ENCODE results near the gene MYOZ2. TPM values are rescaled to one million over a fixed set of nuclear protein-coding genes. Genes with fewer than 3 reads are reported as not detected.

The MYOZ2 gene
- total RNA-seq, 4 donors from 2014 or later = 0.21 to 0.30 (median 0.22) TPM; not detected in 1

- Histone ChIP-seq H3K27ac (no peak overlapping the region), H3K9me3 (no peaks in the 10 kb centered on the region), H3K4me3 (no peak overlapping the region), H3K27me3 (no peaks in the 10 kb centered on the region), H3K36me3 (peaks cover 0 to 83% (median 0%) of the 10 kb centered on the region in 3 donors), H3K4me1 (peaks cover 0 to 81% (median 3%) of the 10 kb centered on the region in 4 donors)
- 83 to 84% methylated on average over 1 of the region's 1 CpG for WGBS, 2 donors
- no peak for DNase-seq (ENCODE audit: low spot score in 2 of 2)
- no peak for TF ChIP-seq EP300 (IDR thresholded peaks at IDR 0.05)
- TF ChIP-seq, protein P1, sequence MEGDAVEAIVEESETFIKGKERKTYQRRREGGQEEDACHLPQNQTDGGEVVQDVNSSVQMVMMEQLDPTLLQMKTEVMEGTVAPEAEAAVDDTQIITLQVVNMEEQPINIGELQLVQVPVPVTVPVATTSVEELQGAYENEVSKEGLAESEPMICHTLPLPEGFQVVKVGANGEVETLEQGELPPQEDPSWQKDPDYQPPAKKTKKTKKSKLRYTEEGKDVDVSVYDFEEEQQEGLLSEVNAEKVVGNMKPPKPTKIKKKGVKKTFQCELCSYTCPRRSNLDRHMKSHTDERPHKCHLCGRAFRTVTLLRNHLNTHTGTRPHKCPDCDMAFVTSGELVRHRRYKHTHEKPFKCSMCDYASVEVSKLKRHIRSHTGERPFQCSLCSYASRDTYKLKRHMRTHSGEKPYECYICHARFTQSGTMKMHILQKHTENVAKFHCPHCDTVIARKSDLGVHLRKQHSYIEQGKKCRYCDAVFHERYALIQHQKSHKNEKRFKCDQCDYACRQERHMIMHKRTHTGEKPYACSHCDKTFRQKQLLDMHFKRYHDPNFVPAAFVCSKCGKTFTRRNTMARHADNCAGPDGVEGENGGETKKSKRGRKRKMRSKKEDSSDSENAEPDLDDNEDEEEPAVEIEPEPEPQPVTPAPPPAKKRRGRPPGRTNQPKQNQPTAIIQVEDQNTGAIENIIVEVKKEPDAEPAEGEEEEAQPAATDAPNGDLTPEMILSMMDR (IDR thresholded peaks at IDR 0.05) = no peak
- TF ChIP-seq POLR2A (IDR thresholded peaks at IDR 0.05) = no peak
Measured at GRCh38 chr4:119232286-119232685, 96.7 kb downstream of the MYOZ2 start.

DNA sequence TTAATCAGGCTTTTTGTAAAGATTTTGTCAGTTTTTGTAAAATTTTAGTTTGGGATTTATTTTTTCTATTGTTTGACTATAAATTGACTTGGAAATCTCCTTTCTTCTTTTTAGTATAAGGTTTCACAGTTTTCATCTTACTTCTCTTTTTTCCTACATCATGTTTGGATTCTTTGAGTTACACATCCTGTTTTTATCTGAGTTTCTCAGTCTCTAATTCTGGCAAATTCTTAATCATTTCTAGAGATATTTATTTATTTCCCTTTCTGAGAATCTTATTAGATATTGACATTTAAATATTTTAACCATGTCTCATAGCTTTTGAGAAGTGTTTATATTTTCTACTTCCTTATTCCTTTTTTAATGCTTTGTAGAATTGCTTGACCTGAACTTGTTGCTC is 97.6 kb downstream of the MYOZ2 start:
- H3K4me3 ChIP-seq = no peak overlapping the region
- TF ChIP-seq EP300 (IDR thresholded peaks at IDR 0.05) = no peak
- TF ChIP-seq, protein P1 (IDR thresholded peaks at IDR 0.05) = no peak
- no peak for TF ChIP-seq POLR2A (IDR thresholded peaks at IDR 0.05)
- no peaks in the 10 kb centered on the region for H3K27me3 ChIP-seq
- H3K27ac ChIP-seq = peak overlapping the region in 2 of 4 donors; percentile 37 to 38
- H3K4me1 ChIP-seq = peaks cover 0 to 79% (median 3%) of the 10 kb centered on the region in 4 donors
- peaks cover 0 to 85% (median 0%) of the 10 kb centered on the region in 3 donors for H3K36me3 ChIP-seq
- DNase-seq (ENCODE audit: low spot score in 2 of 2) = no peak
- H3K9me3 ChIP-seq = no peaks in the 10 kb centered on the region

DNA sequence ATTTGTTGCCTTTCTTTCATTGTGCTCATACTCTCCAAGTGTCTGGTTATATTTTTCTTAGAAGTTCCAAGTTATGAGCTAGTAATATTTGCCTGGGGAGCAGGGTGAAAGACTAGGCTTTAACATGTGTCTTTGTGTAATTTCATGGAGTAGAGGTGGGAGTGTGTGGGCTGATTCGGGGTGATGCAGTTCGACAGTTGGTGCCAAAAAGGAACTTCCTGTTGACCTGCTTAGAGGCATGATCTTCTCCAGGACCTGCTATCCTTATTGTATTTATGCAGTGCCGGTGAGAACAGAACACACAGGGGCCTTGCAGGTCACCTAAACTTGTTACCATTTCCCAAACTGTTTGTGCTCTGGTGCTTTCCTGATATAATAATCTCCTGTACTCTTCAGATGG is 98.1 kb downstream of the MYOZ2 start:
- Histone ChIP-seq H3K36me3 (peaks cover 0 to 84% (median 0%) of the 10 kb centered on the region in 3 donors), H3K27ac (peak overlapping the region in 2 of 4 donors; percentile 37 to 38), H3K4me1 (peaks cover 0 to 73% (median 3%) of the 10 kb centered on the region in 4 donors), H3K4me3 (no peak overlapping the region), H3K9me3 (no peaks in the 10 kb centered on the region), H3K27me3 (no peaks in the 10 kb centered on the region)
- TF ChIP-seq EP300 (IDR thresholded peaks at IDR 0.05) (no peak), POLR2A (IDR thresholded peaks at IDR 0.05) (no peak)
- WGBS, 2 donors = 19 to 22% methylated on average over 3 of the region's 3 CpGs
- no peak for DNase-seq (ENCODE audit: low spot score in 2 of 2)

DNA sequence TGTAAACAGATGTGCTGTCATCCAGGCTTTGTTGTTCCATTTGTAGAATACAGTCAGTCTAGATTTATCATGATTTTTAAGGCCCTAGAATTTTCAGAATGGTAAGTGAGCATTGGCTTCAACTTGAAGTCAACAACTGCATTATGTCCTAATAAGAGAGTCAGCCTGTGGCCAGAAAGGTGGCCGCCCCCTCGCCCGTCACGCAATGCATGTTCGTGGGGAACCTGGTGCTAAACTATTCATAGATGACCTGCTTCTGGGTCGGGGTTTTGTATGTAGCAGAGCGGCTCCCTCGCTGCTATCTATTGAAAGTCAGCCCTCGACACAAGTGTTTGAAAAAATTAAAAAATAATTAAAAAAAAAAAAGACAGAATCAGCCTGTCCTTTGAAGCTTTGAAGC is 101.6 kb downstream of the MYOZ2 start:
- no peak overlapping the region for H3K4me3 ChIP-seq
- H3K9me3 ChIP-seq = no peaks in the 10 kb centered on the region
- H3K4me1 ChIP-seq = peaks cover 0 to 67% (median 3%) of the 10 kb centered on the region in 4 donors
- no peak for DNase-seq (ENCODE audit: low spot score in 2 of 2)
- 93 to 98% methylated on average over 9 of the region's 9 CpGs for WGBS, 2 donors
- no peaks in the 10 kb centered on the region for H3K27me3 ChIP-seq
- H3K36me3 ChIP-seq = peaks cover 0 to 79% (median 0%) of the 10 kb centered on the region in 3 donors
- no peak for TF ChIP-seq EP300 (IDR thresholded peaks at IDR 0.05)
- TF ChIP-seq, protein P1 (IDR thresholded peaks at IDR 0.05) = no peak
- no peak for TF ChIP-seq POLR2A (IDR thresholded peaks at IDR 0.05)
- H3K27ac ChIP-seq = no peak overlapping the region

Other genes starting within 250 kb of the MYOZ2 start
- 100 to 1,000 TPM; 118 to 177 (median 138) TPM for gene SYNPO2, start 247.0 kb upstream of the MYOZ2 start, total RNA-seq
- 100 to 1,000 TPM; 549 to 892 (median 654) TPM for gene USP53, start 76.9 kb downstream of the MYOZ2 start, total RNA-seq
- not detected for gene FABP2, start 186.3 kb downstream of the MYOZ2 start, total RNA-seq

All from tibial nerve (tissue), 4 donors.